HG03432 (cell line): ENCODE results near the gene PRDM16.

Source experiments
- ATAC-seq: cut with Tn5 transposase; IDR thresholded peaks from one replicate; pipeline ENCODE4 v1.9.1; 2021; ENCODE audit warnings: mild to moderate bottlenecking, moderate library complexity; ENCODE audit not compliant: unreplicated experiment

PRDM16 gene

GRCh38 chr1:3219791-3220467 lies 150.9 kb downstream of the PRDM16 start:
- no peak for ATAC-seq

GRCh38 chr1:3221112-3222041 lies 152.4 kb downstream of the PRDM16 start:
- no peak for ATAC-seq

GRCh38 chr1:3222042-3222692 lies 153.2 kb downstream of the PRDM16 start:
- ATAC-seq, result no peak

GRCh38 chr1:3225661-3226060 lies 156.7 kb downstream of the PRDM16 start:
- no peak for ATAC-seq

- no peak for ATAC-seq
Measured at GRCh38 chr1:3226191-3226590, 157.2 kb downstream of the PRDM16 start.

- no peak for ATAC-seq
Measured at GRCh38 chr1:3226701-3227350, 157.8 kb downstream of the PRDM16 start.

- ATAC-seq, result no peak
Measured at GRCh38 chr1:3227351-3227704, 158.3 kb downstream of the PRDM16 start.

- ATAC-seq, result no peak
Measured at GRCh38 chr1:3227893-3228292, 158.9 kb downstream of the PRDM16 start.

- ATAC-seq, result no peak
Measured at GRCh38 chr1:3229081-3229725, 160.2 kb downstream of the PRDM16 start.

GRCh38 chr1:3230553-3230952 lies 161.6 kb downstream of the PRDM16 start:
- ATAC-seq, result no peak

- no peak for ATAC-seq
Measured at GRCh38 chr1:3231245-3231644, 162.2 kb downstream of the PRDM16 start.

GRCh38 chr1:3231826-3232225 lies 162.8 kb downstream of the PRDM16 start:
- ATAC-seq, result no peak

- no peak for ATAC-seq
Measured at GRCh38 chr1:3233031-3233430, 164.0 kb downstream of the PRDM16 start.

GRCh38 chr1:3233551-3233950 lies 164.5 kb downstream of the PRDM16 start:
- no peak for ATAC-seq

GRCh38 chr1:3234281-3234680 lies 165.3 kb downstream of the PRDM16 start:
- ATAC-seq, result no peak

- no peak for ATAC-seq
Measured at GRCh38 chr1:3234956-3235355, 166.0 kb downstream of the PRDM16 start.

- ATAC-seq, result no peak
Measured at GRCh38 chr1:3235496-3235895, 166.5 kb downstream of the PRDM16 start.

- no peak for ATAC-seq
Measured at GRCh38 chr1:3236361-3236760, 167.4 kb downstream of the PRDM16 start.

- no peak for ATAC-seq
Measured at GRCh38 chr1:3236955-3237354, 168.0 kb downstream of the PRDM16 start.

- no peak for ATAC-seq
Measured at GRCh38 chr1:3237570-3237969, 168.6 kb downstream of the PRDM16 start.
